ENCODE results near the gene TNKS1BP1.
A peak's percentile ranks its signal among the peaks of the same experiment; 100 is the strongest.

DNA sequence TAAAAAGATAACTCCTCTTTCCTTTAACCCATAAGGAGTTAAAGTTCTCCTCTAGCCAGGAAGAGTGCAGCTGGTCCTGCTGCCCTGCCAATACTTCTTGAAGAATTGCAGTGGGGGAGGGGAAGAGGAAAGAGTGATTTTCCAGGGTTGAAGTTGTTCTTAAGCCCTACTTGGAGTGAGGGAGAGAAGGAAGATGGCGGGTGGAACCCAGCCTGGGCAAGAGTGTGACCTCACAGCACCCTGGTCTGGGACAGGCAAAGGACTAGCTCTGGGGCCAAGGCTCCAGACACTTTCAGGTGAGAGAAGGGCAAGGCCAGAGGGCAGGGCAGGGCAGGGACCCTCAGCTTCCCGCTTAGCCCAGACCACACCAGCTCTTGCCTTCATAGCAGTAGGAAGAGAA is 6.6 kb downstream of the TNKS1BP1 start:
- TF ChIP-seq, protein P1, sequence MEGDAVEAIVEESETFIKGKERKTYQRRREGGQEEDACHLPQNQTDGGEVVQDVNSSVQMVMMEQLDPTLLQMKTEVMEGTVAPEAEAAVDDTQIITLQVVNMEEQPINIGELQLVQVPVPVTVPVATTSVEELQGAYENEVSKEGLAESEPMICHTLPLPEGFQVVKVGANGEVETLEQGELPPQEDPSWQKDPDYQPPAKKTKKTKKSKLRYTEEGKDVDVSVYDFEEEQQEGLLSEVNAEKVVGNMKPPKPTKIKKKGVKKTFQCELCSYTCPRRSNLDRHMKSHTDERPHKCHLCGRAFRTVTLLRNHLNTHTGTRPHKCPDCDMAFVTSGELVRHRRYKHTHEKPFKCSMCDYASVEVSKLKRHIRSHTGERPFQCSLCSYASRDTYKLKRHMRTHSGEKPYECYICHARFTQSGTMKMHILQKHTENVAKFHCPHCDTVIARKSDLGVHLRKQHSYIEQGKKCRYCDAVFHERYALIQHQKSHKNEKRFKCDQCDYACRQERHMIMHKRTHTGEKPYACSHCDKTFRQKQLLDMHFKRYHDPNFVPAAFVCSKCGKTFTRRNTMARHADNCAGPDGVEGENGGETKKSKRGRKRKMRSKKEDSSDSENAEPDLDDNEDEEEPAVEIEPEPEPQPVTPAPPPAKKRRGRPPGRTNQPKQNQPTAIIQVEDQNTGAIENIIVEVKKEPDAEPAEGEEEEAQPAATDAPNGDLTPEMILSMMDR (IDR thresholded peaks at IDR 0.05): no peak
- TF ChIP-seq POLR2A (IDR thresholded peaks at IDR 0.05) (no peak), POLR2AphosphoS5 (IDR thresholded peaks at IDR 0.05) (peak in 2 of 3 donors; percentile 23 to 27)

All from transverse colon (tissue), 4 donors.